Measurements from ENCODE around the gene BANP.

DNA sequence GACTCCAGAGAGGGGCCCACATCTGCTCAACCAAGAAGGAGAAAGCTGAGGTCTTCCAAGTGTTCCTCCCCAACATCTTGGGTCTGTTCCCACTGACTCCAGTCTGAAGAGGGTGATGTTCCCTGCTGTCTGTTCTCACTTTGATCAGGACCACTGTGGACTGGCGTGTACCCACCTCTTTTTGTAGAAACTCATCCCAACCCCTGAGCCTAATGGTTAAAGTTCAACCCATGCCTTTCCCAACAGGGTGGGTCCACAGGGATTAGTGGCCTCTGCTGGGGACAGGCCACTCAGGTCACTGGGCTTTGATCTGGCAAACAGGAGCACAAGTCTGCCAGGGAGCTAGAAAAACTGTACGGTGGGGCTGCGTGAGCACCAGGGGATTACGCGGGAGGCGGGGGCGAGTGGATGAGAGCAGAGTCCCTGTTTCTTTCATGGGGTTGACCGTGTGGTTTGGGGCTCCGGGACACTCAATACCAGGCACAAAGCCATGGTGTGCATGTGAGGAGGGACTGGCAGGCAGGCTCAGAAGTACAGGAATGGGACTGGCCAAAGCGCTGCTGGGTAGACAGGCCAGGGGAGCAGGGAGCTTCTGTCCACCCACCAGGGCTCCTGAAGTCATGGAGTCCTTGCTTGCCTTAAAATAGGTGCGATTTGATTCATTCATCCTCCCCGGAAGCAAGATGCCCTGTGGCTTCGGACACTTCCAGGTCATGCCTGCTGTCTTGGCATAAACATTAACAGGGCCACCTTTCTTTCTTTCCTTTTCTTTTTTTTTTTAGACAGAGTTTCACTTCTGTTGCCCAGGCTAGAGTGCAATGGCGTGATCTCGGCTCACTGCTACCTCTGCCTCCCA is 14.6 kb upstream of the BANP start, which contains the start of gene CA5A:
- TF ChIP-seq EZH2phosphoT487 (IDR thresholded peaks at IDR 0.05; ENCODE audit: insufficient read depth, low read depth), result no peak
- TF ChIP-seq EZH2 (IDR thresholded peaks at IDR 0.05; ENCODE audit: insufficient read depth, poor library complexity, severe bottlenecking), result no peak

Data from GM23248 (cell line).